OCI-M2 (cell line): Measurements from ENCODE around the gene CTRB1.
"Not testable (repeated sequence)": the region's sequence is repeated elsewhere in the genome, so short reads cannot be mapped to it uniquely, and the experiment has no call there.

Source experiments
- DNase-seq: peaks from one replicate; lab custom pipeline; 2025; ENCODE audit not compliant: unreplicated experiment; lab: John Stamatoyannopoulos, UW

Gene CTRB1

DNA sequence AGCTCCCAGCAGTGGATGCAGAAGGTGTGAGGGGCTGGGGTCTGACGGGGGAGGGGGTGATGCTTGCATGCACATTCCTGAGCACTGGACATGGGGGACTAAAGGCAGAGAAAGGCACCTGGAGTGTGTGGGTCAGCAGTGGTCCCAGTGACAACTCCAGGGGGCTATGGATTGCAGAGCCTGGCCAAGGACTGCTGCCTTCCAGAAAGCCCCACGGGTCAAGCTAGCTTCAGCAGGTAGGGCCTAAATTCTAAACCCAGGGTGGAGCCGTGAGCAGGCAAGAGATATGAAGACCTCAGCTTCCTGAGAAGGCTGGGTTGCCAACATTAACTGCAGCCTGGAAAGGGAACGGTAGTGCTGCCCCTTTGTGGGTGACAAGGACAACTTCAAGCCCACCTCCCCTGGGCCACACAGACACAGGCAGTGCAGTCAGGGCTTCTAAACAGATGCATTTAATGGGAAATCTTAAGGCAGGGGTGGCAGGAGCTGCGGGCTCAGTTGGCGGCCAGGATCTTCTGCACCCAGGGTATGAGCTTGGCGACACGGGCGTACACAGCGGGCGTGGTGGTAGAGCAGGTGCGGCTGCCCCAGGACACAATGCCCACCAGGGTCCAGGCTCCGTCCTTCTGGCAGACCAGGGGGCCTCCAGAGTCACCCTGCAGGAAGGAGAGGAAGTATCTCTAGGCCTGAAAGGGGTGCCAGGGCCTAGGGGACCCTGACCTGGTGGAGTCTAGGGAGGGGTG, 14.9 kb upstream of the CTRB1 start:
- DNase-seq = no peak

DNA sequence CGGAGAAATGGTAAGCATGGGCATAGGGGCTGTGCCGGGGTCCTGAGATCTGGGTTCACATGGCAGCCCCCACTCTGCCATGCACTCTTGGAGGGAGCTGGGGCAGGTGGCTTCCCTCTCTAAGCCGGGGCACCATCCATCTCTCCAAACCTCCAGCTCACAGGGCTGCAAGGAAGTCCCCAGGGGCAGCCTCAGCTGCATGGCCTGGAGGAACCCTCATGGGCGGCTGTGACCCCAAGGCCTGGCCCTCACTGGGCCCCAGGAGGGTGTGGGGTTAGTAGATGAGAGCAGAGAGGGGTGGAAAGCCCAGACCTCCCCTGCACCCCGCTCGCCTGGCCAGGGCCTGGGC, 14.4 kb upstream of the CTRB1 start:
- DNase-seq = no peak

DNA sequence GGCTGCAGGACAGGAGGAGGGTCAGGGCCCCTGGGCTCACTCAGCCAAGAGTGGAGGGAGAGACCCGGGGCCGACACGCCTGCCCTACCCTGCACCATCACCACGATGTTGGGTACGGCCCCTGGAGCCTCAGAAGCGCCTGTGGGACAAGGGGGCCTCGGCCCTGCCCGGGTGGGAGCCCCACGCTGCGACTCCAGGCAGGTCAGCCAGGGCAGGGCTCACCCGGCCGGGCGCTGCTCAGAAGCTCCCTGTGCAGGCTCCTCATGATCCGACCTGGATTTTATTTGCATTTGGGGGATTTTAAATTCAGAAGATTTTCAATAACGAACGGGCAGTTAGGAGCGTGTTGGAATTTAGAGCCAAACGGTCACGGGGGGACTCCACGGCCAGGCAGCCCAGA, 13.9 kb upstream of the CTRB1 start:
- DNase-seq = not testable (repeated sequence)

DNA sequence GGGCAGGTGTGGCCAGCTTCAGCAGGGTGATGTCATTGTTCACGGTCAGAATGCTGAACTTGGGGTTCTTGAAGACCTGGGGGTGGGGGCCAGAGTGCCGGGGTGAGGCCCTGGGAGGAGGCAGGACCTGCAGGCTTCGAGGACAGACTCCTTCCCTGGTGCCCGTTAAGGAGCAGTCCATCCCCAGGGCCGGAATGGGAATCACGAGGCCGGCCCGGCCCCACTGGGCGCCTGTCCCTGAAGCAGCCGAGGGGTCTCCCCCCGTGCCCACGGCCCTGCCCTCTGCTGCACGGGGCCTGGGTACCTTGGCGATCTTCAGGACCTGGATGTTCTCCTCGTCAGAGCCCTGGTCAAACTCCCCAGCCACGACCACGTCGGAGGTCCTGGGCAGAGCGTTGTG, 13.3 kb upstream of the CTRB1 start:
- not testable (repeated sequence) for DNase-seq

DNA sequence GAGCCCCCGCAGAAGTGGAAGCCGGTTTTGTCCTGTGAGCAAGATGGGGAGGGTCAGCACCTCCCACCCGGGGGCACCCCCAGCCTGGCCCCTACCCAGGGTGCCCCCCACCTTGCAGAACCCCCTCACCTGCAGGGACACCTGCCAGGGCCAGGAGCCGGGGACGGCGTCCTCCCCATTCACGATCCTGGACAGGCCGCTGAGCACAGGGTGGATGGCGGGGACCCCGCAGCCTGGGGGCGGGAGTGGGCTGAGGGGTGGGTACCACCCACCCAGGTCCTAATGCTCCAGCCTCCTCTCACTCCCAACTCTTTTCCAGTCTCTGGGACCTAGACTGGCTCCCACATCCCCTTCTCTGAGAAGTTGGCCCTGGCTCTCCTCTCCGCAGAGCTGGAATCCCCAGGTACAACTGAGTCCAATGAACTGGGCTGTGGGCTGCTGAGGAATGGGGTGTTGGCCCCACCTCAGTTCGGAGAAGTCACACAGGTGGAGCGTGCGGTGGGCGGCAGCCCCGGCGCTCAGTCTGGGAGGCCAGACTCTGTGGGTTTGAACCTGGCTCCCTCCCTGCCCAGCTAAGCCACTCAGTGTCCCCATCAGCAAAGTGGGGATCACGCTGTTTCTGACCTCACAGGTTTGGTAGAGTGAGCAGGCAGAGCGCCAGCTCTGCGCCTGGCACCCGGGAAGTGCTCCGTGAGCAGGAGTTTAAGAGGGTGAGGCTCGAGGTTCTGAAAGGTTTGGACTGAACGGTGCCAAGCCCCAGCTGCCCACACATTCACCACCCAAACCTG, 12.6 kb upstream of the CTRB1 start:
- DNase-seq = not testable (repeated sequence)

DNA sequence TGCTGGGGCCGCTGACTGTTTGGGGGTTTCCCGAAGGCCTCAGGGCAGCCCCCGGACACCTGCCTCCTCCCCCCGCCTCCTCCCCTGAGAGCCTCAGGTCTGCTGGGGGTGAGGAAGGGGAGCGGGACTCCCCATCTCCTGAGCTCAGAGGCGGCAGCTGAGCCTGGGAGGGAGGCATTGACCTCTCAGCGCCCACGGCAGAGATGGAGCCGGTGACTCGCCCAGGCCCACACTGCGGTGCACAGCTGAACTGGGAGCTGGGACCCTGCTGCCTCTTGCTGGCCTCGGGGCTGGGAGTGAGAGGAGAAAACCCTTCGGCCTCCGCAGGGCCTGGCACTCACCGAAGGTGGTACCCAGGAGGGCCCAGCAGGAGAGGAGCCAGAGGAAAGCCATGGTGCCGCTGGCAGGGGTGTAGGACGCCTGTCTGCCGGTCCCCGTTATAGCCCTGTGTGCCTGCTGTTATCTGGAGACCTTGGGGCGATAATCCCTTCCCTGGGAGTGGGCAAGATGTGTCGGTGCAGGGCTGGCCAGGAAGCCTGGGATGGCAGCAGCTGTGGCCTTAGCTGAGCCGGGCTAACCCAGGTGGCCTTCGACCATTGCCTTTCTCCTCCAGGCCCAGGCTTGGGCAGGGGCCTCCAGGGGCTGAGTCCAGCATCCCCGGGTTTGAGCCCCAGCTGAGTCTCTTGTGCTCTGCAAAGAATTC, 11.9 kb upstream of the CTRB1 start, which contains the start of gene CTRB2:
Gene CTRB2, minus strand, starts transcription at position 413 of the 703 bp plus-strand sequence. Its CDS starts 20 bp downstream, at position 393.
- DNase-seq = no peak

DNA sequence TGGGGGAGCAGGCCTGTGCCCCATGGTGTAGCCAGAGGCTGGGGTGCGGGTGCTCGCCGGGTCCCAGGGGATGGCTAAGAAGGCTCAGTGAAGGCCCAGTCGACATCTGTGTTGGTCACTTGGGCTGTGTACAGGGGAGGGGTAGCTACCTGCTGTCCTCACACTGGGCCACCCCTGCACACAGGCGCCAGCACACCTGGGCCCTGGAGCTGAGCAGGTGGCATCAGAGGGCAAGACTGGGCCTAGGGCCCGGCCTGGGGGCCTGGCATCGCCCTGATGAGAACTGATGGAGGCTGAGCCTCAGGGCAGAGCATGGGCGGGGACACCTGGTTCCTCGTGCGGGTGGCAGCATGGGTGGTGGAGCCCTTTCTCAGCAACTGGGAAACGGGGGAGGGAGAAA, 11.0 kb upstream of the CTRB1 start:
- DNase-seq = no peak

DNA sequence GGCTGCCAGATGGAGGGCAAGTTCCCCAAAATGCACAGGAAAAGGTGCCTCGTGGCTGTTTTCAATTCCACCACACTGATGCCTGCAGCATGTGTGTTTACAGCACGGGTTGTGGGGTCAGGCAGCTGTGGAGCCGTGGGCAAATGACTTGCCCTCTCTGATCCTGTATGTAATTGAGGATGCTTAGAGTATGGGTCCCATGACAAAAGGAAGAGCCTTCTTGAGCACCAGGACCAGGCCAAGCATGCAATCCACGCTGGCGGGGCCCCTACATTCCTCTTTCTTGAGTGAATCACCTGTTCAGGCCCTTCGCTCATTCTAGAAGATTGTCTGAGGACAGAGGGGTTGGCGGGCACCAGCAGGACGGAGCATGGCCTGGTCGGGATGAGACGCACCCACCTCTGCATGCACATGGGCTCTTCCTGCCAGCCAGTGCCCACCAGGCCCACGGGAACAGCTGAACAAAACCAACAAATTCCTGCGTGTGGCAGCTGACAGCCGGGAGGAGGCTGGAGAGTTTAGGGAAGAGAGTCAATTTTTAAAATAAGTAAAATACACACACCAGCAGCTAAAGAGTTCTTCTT, 10.5 kb upstream of the CTRB1 start:
- DNase-seq = no peak

DNA sequence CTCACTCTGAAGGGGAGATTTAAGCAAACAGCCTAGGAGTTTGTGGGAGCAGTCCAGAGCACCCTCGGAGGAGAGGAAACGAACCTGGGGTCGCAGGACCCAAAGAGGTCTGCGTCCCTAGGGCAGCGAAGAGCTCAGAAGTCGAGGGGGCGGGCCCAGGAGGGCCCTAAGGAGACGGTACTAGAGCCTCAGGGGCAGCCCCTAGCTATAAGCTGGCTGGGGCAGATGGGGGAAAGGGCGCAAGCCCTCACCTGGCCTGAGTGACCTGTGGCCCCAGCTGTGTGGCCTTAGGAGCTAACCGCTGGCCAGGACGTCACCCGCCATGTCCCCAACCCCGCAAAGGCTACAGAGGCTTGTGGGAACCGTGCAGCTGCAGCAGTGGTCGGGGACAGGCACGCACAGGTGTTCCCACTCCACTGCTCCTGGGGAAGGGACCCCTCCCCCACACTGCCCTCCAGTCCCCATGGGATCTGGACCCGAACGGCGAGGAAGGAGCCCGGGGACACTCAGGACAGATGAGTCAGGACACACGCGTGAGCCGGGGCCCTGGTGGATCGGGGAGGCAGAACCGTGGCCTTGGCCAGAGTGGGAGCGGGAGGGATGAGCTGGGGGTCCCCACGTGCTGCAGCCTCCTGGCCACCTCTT, 9.8 kb upstream of the CTRB1 start:
- no peak for DNase-seq

DNA sequence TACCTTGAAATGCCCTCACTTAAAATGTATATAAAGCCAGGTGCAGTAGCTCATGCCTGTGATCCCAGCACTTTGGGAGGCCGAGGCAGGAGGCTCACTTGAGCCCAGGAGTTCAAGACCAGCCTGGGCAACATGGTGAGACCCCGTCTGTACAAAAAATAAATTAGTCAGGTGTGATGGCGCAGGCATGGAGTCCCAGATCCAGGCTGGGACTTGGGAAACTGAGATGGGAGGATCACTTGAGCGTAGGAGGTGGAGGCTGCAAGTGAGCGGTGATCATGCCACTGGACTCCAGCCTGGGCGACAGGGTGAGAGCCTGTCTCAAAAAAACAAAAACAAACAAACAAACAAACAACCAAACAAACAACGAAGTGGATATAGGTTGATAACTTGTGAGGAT, 9.3 kb upstream of the CTRB1 start:
- DNase-seq = not testable (repeated sequence)

DNA sequence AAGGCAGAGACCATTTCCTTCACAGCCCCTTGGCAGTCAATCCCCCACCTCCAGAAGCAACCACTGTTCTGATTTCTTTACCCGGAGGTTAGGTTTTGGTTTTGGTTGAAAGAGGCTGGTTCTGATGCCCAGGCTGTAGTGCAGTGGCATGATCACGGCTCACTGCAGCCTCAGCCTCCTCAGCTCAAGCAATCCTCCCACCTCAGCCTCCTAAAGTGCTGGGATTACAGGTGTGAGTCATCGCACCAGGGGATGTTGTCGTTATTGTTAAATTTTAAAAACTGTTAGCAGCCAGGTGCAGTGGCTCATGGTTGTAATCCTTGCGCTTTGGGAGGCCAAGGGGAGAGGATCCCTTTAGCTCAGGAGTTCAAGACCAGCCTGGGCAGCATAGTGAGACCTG, 8.8 kb upstream of the CTRB1 start:
- no peak for DNase-seq

DNA sequence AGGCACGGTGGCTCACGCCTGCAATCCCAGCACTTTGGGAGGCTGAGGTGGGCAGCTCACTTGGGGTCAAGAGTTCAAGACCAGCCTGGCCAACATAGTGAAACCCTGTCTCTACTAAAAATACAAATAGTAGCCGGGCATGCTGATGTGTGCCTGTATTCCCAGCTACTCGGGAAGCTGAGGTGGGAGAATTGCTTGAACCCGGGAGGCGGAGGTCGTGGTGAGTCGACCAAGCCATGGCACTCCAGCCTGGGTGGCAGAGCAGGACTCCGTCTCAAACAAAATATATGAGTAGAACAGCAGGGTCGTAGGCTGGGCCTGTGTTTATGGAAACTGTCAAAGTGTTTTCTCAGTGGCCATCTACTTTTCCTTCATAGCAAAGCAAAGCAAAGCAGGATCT, 7.5 kb upstream of the CTRB1 start:
- DNase-seq = not testable (repeated sequence)

DNA sequence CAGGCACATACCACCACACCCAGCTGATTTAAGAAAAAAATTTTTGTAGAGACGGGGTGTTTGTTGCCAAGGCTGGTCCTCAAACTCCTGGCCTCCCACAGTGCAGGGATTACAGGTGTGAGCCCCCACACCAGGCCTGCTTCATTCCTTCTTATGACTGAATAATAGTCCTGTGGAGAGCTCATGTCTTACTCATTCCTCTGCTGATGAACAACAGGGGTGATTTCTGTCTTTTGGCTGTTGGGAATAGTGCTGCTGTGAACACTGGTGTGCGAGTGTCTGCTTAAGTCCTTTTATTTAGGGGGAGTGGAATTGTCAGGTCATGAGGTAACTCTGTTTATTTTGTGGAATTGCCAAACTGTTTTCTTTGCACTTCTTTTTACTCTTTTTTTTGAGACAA, 2.7 kb upstream of the CTRB1 start:
- no peak for DNase-seq

DNA sequence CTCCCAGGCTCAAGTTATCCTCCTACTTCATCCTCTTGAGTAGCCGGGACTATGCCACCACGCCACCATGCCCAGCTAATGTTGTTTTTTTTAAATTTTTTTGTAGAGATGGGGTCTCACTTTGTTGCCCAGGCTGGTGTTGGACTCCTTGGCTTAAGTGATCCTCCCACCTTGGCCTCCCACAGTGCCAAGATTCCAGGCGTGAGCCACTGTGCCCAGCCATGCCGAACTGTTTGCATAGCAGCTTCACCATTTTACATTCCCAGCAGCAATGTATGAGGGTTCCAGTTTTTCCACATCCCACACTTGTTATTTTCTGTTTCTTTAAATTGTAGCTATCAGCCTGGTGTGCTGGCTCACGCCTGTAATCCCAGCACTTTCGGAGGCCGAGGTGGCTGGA, 2.2 kb upstream of the CTRB1 start:
- DNase-seq = no peak

DNA sequence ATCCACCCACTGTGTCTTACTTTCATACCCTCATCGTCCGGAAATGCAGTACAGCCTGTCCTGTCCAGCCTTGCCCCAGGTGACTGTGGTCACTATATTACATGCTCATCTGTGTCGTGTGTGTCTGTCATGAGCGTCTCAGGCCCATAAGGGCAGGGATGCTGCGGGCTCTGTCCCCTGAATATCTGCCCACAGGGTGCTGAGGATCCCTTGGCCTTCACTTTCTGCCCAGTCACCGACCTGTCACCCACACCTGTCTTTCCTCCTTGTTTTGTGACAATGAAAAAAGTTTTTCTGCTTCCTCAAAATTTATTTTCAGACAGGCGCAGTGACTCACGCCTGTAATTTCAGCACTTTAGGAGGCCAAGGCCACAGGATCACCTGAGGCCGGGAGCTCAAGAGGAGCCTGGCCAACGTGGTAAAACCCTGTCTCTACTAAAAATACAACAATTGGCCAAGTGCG, 1.4 kb upstream of the CTRB1 start:
- DNase-seq = no peak

DNA sequence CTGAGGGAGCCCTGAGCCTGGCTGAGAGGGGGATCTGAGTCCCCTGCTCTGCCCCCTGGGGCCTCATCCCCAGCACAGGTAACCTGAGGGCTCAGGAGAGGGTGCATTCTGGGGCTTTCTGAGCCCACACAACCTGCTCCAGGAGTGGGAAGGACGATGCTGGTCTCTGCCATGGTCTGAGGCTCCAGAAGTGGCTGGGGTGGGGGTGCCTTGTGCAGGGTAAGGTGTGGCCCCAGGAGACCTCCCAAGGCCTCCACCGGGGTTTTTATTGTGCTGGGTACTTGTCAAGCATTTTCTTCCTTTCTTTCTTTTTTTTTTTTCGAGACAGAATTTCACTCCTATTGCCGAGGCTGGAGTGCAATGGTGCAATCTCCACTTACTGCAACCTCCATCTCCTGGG, 300 bp downstream of the CTRB1 start:
- no peak for DNase-seq

DNA sequence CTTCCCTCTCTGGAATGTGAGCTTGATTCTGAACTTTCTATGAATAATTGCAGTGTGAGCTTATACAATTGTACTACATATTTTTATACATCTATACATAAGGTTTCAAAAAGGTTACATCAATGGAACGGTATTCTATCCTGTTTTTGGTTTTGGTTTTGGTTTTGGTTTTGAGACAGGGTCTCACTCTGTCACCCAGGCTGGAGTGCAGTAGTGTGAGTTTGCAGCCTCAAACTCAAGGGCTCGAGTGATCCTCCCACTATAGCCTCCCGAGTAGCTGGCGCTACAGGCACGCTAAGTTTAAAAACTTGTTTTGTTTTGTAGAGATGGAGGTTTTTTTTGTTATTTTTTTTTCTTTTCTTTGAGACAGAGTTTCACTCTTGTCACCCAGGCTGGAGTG, 1.1 kb downstream of the CTRB1 start:
- no peak for DNase-seq

DNA sequence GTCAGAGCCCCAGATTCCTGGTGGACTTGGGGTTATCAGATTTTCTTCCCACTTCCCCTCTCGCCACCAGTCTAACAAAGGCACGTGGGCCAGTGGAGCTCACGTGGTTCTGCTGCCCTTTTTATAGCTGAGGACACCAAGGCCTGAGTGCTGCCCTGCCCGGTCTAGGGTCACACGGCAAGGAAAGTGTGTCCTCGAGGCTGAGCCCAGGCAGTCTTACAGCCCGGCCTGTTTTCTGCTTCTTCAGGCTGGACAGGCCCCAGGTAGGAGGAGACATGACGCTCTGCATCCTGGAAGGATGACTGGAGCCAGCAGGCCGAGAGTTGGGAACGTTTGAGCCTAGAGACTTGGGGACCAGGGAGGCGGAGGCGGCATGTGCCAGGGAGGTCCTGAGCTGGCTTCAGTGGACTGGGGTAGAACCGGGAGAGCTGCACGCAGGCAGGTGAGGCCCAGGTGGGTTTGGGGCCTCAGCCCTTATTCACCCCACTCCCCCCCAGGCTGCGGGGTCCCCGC, 3.5 kb downstream of the CTRB1 start:
- no peak for DNase-seq

DNA sequence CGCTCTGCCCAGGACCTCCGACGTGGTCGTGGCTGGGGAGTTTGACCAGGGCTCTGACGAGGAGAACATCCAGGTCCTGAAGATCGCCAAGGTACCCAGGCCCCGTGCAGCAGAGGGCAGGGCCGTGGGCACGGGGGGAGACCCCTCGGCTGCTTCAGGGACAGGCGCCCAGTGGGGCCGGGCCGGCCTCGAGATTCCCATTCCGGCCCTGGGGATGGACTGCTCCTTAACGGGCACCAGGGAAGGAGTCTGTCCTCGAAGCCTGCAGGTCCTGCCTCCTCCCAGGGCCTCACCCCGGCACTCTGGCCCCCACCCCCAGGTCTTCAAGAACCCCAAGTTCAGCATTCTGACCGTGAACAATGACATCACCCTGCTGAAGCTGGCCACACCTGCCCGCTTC, 4.3 kb downstream of the CTRB1 start:
- not testable (repeated sequence) for DNase-seq

DNA sequence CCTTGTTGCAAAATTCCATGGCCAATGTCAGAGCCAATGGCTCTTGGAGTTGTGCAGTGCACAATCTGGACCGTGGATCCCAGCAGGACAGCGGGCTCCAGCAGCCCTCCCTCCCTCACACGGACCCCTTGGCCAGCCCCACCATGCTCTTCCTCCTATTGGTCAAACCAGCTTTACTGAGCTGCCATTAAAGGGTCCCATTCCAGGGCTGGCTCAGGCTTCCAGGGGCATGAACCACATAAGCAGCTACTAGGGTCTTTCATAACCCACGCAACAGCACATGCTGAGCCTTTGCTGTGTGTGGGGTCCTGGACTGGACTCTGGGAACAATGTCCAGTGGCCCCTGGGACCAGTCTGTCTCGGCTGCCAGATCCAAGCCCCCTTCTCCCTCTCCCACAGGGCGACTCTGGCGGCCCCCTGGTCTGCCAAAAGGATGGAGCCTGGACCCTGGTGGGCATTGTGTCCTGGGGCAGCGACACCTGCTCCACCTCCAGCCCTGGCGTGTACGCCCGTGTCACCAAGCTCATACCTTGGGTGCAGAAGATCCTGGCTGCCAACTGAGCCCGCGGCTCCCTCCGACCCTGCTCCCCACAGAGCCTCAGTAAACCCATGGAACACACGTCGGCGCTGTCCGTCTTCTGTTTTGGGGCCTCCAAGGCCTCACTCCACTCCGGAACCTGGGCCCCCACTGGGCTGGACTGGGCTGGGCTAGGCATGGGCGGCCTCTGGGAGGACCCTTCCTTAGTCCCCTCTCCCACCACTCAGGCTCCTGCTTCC, 5.7 kb downstream of the CTRB1 start:
- DNase-seq = no peak
